GM23248 (cell line): Measurements from ENCODE around the gene FAM181B. TPM values are rescaled to one million over a fixed set of nuclear protein-coding genes. Genes with fewer than 3 reads are reported as not detected.

Source experiments
- DNase-seq: peaks from one replicate; pipeline ENCODE4 v3.0.0-alpha.2; 2015
- H2AFZ ChIP-seq: fragments of 200-600 bp; sonication (generic); 2 replicates; pipeline ENCODE4 v1.6.1; 2016; ENCODE audit warnings: antibody characterized with exemption
- H3F3A ChIP-seq: fragments of 200-600 bp; sonication (generic); 2 replicates; pipeline ENCODE4 v1.6.1; 2016; ENCODE audit warnings: mild to moderate bottlenecking, antibody characterized with exemption, mixed run types; ENCODE audit not compliant: insufficient read depth
- H3K27ac ChIP-seq: fragments of 200-600 bp; sonication (generic); 2 replicates; pipeline ENCODE4 v1.5.1; 2016; ENCODE audit warnings: mild to moderate bottlenecking
- H3K27me3 ChIP-seq: fragments of 200-600 bp; sonication (generic); replicated peaks from 2 replicates; pipeline ENCODE4 v1.6.1; 2016; ENCODE audit warnings: mild to moderate bottlenecking; ENCODE audit not compliant: insufficient read depth
- H3K36me3 ChIP-seq: fragments of 200-600 bp; sonication (generic); 2 replicates; pipeline ENCODE4 v1.6.1; 2016; ENCODE audit warnings: low read depth, mild to moderate bottlenecking
- H3K4me1 ChIP-seq: fragments of 200-600 bp; sonication (generic); 2 replicates; pipeline ENCODE4 v1.6.1; 2016; ENCODE audit warnings: mild to moderate bottlenecking; ENCODE audit not compliant: insufficient read depth
- H3K4me2 ChIP-seq: fragments of 200-600 bp; sonication (generic); one replicate; pipeline ENCODE4 v1.6.1; 2016; ENCODE audit warnings: mild to moderate bottlenecking; ENCODE audit not compliant: unreplicated experiment
- H3K4me3 ChIP-seq: fragments of 200-600 bp; sonication (generic); 2 replicates; pipeline ENCODE4 v1.5.1; 2016; ENCODE audit warnings: mild to moderate bottlenecking
- H3K79me2 ChIP-seq: fragments of 200-600 bp; sonication (generic); 2 replicates; pipeline ENCODE4 v1.6.1; 2016; ENCODE audit warnings: mild to moderate bottlenecking; ENCODE audit not compliant: insufficient read depth
- H3K9ac ChIP-seq: fragments of 200-600 bp; sonication (generic); 2 replicates; pipeline ENCODE4 v1.6.1; 2016; ENCODE audit warnings: mild to moderate bottlenecking
- H3K9me2 ChIP-seq: fragments of 200-600 bp; sonication (generic); 2 replicates; pipeline ENCODE4 v1.6.1; 2016; ENCODE audit warnings: mixed run types, mild to moderate bottlenecking, moderate library complexity; ENCODE audit not compliant: insufficient read depth
- H3K9me3 ChIP-seq: fragments of 200-600 bp; sonication (generic); one replicate; pipeline ENCODE4 v1.6.1; 2017; ENCODE audit warnings: low read depth
- H4K20me1 ChIP-seq: fragments of 200-600 bp; sonication (generic); 2 replicates; pipeline ENCODE4 v1.6.0; 2016; ENCODE audit not compliant: insufficient read depth
- EZH2 ChIP-seq: fragments of 200-600 bp; sonication (generic); IDR thresholded peaks from 2 replicates; pipeline ENCODE4 v1.6.1; 2018; ENCODE audit warnings: antibody characterized with exemption, mild to moderate bottlenecking; ENCODE audit not compliant: insufficient read depth, poor library complexity, severe bottlenecking
- EZH2phosphoT487 ChIP-seq: fragments of 200-600 bp; sonication (generic); IDR thresholded peaks from 2 replicates; pipeline ENCODE4 v1.6.1; 2018; ENCODE audit warnings: antibody characterized with exemption, moderate library complexity, mild to moderate bottlenecking, low read depth; ENCODE audit not compliant: insufficient read depth
- WGBS, 2 experiments: methylation state at CpG; one replicate each; pipeline ENCODE4 v1.1.6; 2015 to 2017; ENCODE audit warnings: low lambda C conversion rate in 2 of 2, low coverage in 1 of 2; ENCODE audit errors: missing lambda C conversion rate in 2 of 2; 5-methylcytosine and 5-hydroxymethylcytosine counted together
- in situ Hi-C: fragments of 300-500 bp; cut with MboI; formaldehyde crosslinking; loops from 2 replicates; pipeline ENCODE4 v1.15.0; 2020
- polyA plus RNA-seq: library from polyadenylated mRNA; unstranded; fragments of >200 nt; fragmentation: Nextera tagmentation; extraction: Ambion mirVana; gene quantifications from 2 replicates; pipeline ENCODE4 v1.2.1, GENCODE V29; 2016
- total RNA-seq: library from RNA; depleted of rRNA; stranded (reverse); fragments of >200 nt; shearing (Covaris generic); gene quantifications from 2 replicates; pipeline ENCODE4 v1.2.3, GENCODE V29; 2014

Gene FAM181B
- total and polyA plus RNA-seq, 2 experiments from 2014 or later = not detected

DNA sequence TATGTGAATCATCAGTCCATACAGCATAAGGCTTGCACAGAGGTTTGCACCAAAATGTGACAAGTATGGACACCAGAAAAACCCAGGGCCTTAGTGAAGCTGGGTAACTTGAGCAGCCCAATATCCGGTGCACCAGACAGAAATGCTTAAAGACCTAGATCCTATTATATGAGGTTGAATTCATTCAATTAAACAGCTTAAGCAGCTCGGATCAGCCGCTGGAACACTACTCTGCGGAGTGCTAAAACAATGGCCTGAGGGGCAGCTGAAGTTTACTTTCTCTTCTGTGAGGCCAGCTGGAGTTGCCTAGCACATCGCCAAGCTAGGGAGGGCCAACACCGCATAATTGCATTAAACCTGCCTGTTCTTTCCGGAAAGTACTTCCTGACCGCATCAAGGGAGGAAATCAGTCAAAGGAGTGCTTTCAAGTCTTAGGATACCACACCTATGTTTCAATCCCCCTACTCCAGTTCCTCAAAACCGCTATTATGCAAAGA, 17.0 kb upstream of the FAM181B start:
- DNase-seq = no peak
- Histone ChIP-seq H3K79me2 (no peaks in the 10 kb centered on the region), H3K36me3 (no peaks in the 10 kb centered on the region), H3K27me3 (peaks cover 9% of the 10 kb centered on the region; the same call in 1 of the 2 replicates), H3K9me3 (no peaks in the 10 kb centered on the region), H3K4me1 (no peaks in the 10 kb centered on the region), H3K4me2 (no peak overlapping the region), H3F3A (no peaks in the 10 kb centered on the region), H3K9ac (no peak overlapping the region), H2AFZ (no peak overlapping the region), H3K27ac (no peak overlapping the region), H3K9me2 (no peaks in the 10 kb centered on the region), H4K20me1 (no peaks in the 10 kb centered on the region), H3K4me3 (no peak overlapping the region)
- in situ Hi-C loops = no loop called here
- 49 to 50% methylated on average over 9 of the region's 9 CpGs for WGBS, 2 experiments
- TF ChIP-seq EZH2phosphoT487 (no peak), EZH2 (no peak)

- Histone ChIP-seq H2AFZ (no peak overlapping the region), H3K4me1 (no peaks in the 10 kb centered on the region), H3K9me2 (no peaks in the 10 kb centered on the region), H3K4me3 (no peak overlapping the region), H3K9me3 (no peaks in the 10 kb centered on the region), H3K4me2 (no peak overlapping the region), H3K9ac (no peak overlapping the region), H3K27me3 (peaks cover 4% of the 10 kb centered on the region), H4K20me1 (no peaks in the 10 kb centered on the region), H3K36me3 (no peaks in the 10 kb centered on the region), H3F3A (no peaks in the 10 kb centered on the region), H3K79me2 (no peaks in the 10 kb centered on the region), H3K27ac (no peak overlapping the region)
- no peak for DNase-seq
- 43% methylated on average over 8 of the region's 8 CpGs for WGBS, 2 experiments
- no peak for TF ChIP-seq EZH2phosphoT487
- TF ChIP-seq EZH2 = no peak
- in situ Hi-C loops = no loop called here
These were observed 13.8 kb upstream of the FAM181B start for GRCh38 chr11:82747471-82747870.

- H3K9me3 ChIP-seq = no peaks in the 10 kb centered on the region
- no peaks in the 10 kb centered on the region for H3K36me3 ChIP-seq
- DNase-seq = no peak
- H3K27ac ChIP-seq = no peak overlapping the region
- no peaks in the 10 kb centered on the region for H3F3A ChIP-seq
- no peaks in the 10 kb centered on the region for H3K79me2 ChIP-seq
- 10% methylated on average over 4 of the region's 4 CpGs for WGBS, 2 experiments
- H2AFZ ChIP-seq = no peak overlapping the region
- H3K4me1 ChIP-seq = no peaks in the 10 kb centered on the region
- no peaks in the 10 kb centered on the region for H3K9me2 ChIP-seq
- TF ChIP-seq EZH2phosphoT487 = no peak
- TF ChIP-seq EZH2 = no peak
- H3K4me3 ChIP-seq = no peak overlapping the region
- H4K20me1 ChIP-seq = no peaks in the 10 kb centered on the region
- peaks cover 64% of the 10 kb centered on the region for H3K27me3 ChIP-seq
- no peak overlapping the region for H3K9ac ChIP-seq
- no peak overlapping the region for H3K4me2 ChIP-seq
- in situ Hi-C loops = no loop called here
These were observed 4.4 kb upstream of the FAM181B start for GRCh38 chr11:82738091-82738490.

DNA sequence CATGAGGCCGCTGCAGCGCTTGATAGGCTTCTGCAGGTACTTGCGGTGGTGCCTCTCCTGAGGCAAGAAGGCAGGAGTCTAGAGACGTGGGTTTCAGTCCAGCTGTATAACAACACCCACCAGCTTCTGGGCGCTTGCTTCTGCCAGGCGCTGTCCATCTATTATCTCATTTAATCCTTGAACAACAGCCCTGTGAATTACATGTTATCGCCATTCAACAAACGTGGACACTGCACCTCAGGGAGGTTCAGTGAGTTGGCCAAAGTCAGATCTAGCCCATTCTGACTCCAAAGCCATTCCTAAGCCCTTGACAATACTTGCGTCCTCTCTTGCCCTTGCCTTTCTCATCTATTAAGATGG, 436 bp upstream of the FAM181B start:
- DNase-seq = no peak
- Histone ChIP-seq H3K4me3 (0 out of 2 replicates have a peak overlapping the region, but pooled peaks have one; percentile 55), H3K9me2 (no peaks in the 10 kb centered on the region), H3K27me3 (peaks cover 82% of the 10 kb centered on the region), H4K20me1 (no peaks in the 10 kb centered on the region), H3K4me2 (no peak overlapping the region), H3K4me1 (no peaks in the 10 kb centered on the region), H2AFZ (peak overlapping the region; percentile 58; the same call in 1 of the 2 replicates), H3F3A (no peaks in the 10 kb centered on the region), H3K9me3 (no peaks in the 10 kb centered on the region), H3K79me2 (no peaks in the 10 kb centered on the region), H3K27ac (no peak overlapping the region), H3K9ac (no peak overlapping the region), H3K36me3 (no peaks in the 10 kb centered on the region)
- TF ChIP-seq EZH2phosphoT487 (no peak), EZH2 (peak; percentile 7)
- 29 to 30% methylated on average over 9 of the region's 9 CpGs for WGBS, 2 experiments
- in situ Hi-C loops = no loop called here
